ENCODE data around the gene OR2T34.
"Not testable (repeated sequence)": the region's sequence is repeated elsewhere in the genome, so short reads cannot be mapped to it uniquely, and the experiment has no call there.

The OR2T34 gene

DNA sequence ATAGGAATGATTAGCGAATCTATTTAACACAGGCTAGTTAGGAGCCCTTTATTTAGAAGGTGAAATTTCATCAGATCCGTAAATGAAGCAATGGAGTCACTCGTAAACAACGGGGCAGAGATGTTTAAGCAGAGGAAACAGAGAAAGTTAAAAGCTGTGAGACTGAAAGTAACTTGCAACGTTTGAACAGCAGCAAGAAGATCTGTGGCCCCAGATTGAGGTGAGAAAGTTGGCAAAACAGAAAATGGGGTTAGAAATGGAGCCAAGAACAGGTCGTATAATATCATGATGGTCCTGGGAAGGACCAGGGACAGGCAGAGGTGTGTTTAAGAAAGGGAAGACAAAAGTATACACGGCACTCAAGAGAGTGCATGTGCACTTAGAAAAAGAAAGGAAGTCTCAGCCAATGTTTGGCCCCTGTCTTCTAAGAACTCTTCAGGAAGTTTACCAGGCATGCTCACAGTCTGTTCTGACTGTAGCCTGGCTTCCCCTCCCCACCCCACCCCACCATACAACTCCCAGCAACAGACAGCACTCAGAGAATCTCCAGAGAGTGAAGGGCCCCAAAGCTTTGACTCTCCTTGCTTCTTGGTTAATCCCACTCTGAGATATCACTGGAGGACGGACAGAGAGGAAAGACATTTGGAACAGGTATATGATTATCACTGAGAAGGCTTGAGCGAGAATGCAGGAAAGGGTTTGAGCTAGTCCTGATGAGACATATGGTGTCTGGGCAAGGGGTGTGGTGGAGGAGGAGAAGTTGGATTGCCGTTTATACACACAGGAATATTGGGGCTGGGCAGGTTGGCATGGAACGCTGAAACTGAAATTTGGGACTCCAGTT is 8.8 kb downstream of the OR2T34 start:
- H3K36me3 ChIP-seq (ENCODE audit: control insufficient read depth, insufficient read depth, low read length); H3K4me1 ChIP-seq (ENCODE audit: control insufficient read depth, insufficient read depth, low read length); H3K27me3 ChIP-seq (ENCODE audit: control insufficient read depth, insufficient read depth, low read length); H3K9me3 ChIP-seq (ENCODE audit: control insufficient read depth, insufficient read depth, low read length); H3K4me3 ChIP-seq (ENCODE audit: low read length); DNase-seq (ENCODE audit: low read depth, low spot score); H3K27ac ChIP-seq (ENCODE audit: low read length): not testable (repeated sequence)
- no CpG with 5 or more reads among the region's 11 CpGs for WGBS (ENCODE audit: insufficient coverage, insufficient read length)

- DNase-seq (ENCODE audit: low read depth, low spot score); H3K27me3 ChIP-seq (ENCODE audit: control insufficient read depth, insufficient read depth, low read length); H3K36me3 ChIP-seq (ENCODE audit: control insufficient read depth, insufficient read depth, low read length); H3K4me3 ChIP-seq (ENCODE audit: low read length); H3K27ac ChIP-seq (ENCODE audit: low read length); H3K4me1 ChIP-seq (ENCODE audit: control insufficient read depth, insufficient read depth, low read length); H3K9me3 ChIP-seq (ENCODE audit: control insufficient read depth, insufficient read depth, low read length): not testable (repeated sequence)
- no CpG with 5 or more reads among the region's 3 CpGs for WGBS (ENCODE audit: insufficient coverage, insufficient read length)
Observed at GRCh38 chr1:248562672-248563071, 11.9 kb downstream of the OR2T34 start, which contains the start of gene OR2T29. Gene OR2T29, minus strand, starts transcription at chr1:248562772. Its CDS starts 3,281 bp downstream, at chr1:248559491.

DNA sequence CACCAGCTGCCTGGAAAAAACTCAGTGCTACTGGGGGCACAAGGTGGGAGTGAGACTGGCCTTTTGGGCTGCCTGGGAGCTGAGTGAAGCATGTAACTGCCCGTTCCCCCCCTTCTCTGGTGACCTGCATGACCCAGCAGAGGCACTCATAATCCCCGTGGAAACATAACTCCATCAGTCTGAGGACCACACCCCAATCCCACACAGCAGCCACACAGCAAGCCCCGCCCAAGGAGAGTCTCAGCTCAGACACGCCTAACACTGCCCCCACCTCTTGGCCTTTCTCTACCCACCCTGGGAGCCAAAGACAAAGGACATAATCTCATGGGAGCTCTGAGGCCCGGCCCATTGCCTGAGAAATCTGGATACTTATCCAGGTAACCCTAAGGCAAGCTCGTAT is 23.5 kb downstream of the OR2T34 start:
- not testable (repeated sequence) for H3K27ac ChIP-seq (ENCODE audit: low read length); H3K4me3 ChIP-seq (ENCODE audit: low read length); DNase-seq (ENCODE audit: low read depth, low spot score); H3K9me3 ChIP-seq (ENCODE audit: control insufficient read depth, insufficient read depth, low read length); H3K36me3 ChIP-seq (ENCODE audit: control insufficient read depth, insufficient read depth, low read length); H3K4me1 ChIP-seq (ENCODE audit: control insufficient read depth, insufficient read depth, low read length); H3K27me3 ChIP-seq (ENCODE audit: control insufficient read depth, insufficient read depth, low read length)
- WGBS (ENCODE audit: insufficient coverage, insufficient read length) = no CpG with 5 or more reads among the region's 6 CpGs

DNA sequence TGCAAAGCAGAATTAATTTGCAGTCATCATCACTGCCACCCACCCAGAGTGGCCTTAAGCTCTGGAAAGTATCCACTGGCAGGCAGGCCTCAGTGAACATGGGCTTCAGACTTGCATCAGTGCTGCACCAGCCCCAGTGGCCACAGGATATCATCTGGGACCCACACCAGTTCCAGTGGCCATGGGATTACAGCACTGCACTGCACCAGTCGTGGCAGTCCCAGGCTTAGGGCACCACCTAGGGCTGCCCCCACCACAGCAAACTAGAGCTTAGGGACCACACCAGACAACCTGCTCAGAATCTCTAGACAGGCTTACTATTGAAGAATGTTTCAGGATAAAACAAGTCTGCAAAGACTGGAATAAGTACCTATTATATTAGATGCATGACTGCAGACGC is 27.2 kb downstream of the OR2T34 start:
- H3K4me3 ChIP-seq (ENCODE audit: low read length); H3K27ac ChIP-seq (ENCODE audit: low read length); H3K27me3 ChIP-seq (ENCODE audit: control insufficient read depth, insufficient read depth, low read length); H3K4me1 ChIP-seq (ENCODE audit: control insufficient read depth, insufficient read depth, low read length); DNase-seq (ENCODE audit: low read depth, low spot score); H3K9me3 ChIP-seq (ENCODE audit: control insufficient read depth, insufficient read depth, low read length); H3K36me3 ChIP-seq (ENCODE audit: control insufficient read depth, insufficient read depth, low read length): not testable (repeated sequence)
- WGBS (ENCODE audit: insufficient coverage, insufficient read length) = no CpG with 5 or more reads among the region's 2 CpGs

DNA sequence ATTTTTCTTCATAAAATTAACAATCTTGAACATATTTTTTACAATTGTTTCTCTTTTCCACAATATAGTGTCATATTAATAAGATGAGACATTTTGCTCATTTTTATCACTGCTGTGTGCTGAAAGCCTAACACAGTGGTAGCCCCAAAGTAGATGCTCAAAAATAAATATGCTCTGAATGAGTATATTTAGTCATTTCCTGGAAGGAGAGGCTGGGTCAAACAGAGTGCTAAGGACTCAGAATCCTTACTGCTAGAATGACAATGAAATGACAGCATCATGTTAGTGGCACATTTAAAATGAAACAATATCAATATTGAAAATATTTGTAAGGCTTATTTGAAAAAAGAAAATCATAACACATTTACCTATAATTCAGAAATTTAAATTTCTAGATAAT is 37.1 kb downstream of the OR2T34 start:
- DNase-seq (ENCODE audit: low read depth, low spot score); H3K4me3 ChIP-seq (ENCODE audit: low read length); H3K9me3 ChIP-seq (ENCODE audit: control insufficient read depth, insufficient read depth, low read length); H3K27me3 ChIP-seq (ENCODE audit: control insufficient read depth, insufficient read depth, low read length); H3K27ac ChIP-seq (ENCODE audit: low read length); H3K36me3 ChIP-seq (ENCODE audit: control insufficient read depth, insufficient read depth, low read length); H3K4me1 ChIP-seq (ENCODE audit: control insufficient read depth, insufficient read depth, low read length): not testable (repeated sequence)

Measured in iPS DF 6.9 (cell line).